ENCODE results near the gene SDC1. TPM values are rescaled to one million over a fixed set of nuclear protein-coding genes. Genes with fewer than 3 reads are reported as not detected.

Gene SDC1
- total RNA-seq, 1 donor: 110 TPM

GRCh38 chr2:20150806-20151571 is 73.9 kb downstream of the SDC1 start:
- TF ChIP-seq, protein P1, sequence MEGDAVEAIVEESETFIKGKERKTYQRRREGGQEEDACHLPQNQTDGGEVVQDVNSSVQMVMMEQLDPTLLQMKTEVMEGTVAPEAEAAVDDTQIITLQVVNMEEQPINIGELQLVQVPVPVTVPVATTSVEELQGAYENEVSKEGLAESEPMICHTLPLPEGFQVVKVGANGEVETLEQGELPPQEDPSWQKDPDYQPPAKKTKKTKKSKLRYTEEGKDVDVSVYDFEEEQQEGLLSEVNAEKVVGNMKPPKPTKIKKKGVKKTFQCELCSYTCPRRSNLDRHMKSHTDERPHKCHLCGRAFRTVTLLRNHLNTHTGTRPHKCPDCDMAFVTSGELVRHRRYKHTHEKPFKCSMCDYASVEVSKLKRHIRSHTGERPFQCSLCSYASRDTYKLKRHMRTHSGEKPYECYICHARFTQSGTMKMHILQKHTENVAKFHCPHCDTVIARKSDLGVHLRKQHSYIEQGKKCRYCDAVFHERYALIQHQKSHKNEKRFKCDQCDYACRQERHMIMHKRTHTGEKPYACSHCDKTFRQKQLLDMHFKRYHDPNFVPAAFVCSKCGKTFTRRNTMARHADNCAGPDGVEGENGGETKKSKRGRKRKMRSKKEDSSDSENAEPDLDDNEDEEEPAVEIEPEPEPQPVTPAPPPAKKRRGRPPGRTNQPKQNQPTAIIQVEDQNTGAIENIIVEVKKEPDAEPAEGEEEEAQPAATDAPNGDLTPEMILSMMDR (IDR thresholded peaks at IDR 0.05; ENCODE audit: insufficient read depth, low read depth, low read length): no peak
- DNase-seq (ENCODE audit: low read depth): no peak

More at GRCh38 chr2:20150806-20151571, 73.9 kb downstream of the SDC1 start:
- no peak overlapping the region for H3K4me3 ChIP-seq (ENCODE audit: low read depth, low read length)

Small RNAs within 50 kb of the gene (small RNA-seq; reads per million reads assigned to genes)
- not detected for gene RN7SL140P
- not detected for gene RNU6-961P
- gene RNU7-113P: not detected

Other genes starting within 250 kb of the SDC1 start
- gene WDR35, start 235.0 kb downstream of the SDC1 start, total RNA-seq: 11.3 and 13.0 TPM in 2 replicates
- 3.0 and 3.9 TPM in 2 replicates for gene MATN3, start 212.5 kb downstream of the SDC1 start, total RNA-seq
- 101 and 146 TPM in 2 replicates for gene LAPTM4A, start 173.5 kb downstream of the SDC1 start, total RNA-seq
- gene PUM2, start 125.7 kb upstream of the SDC1 start, total RNA-seq: 33.5 and 56.1 TPM in 2 replicates
- gene RHOB, start 221.9 kb upstream of the SDC1 start, total RNA-seq: 142 and 195 TPM in 2 replicates